ENCODE data around the gene COA4.
"Not testable (repeated sequence)": the region's sequence is repeated elsewhere in the genome, so short reads cannot be mapped to it uniquely, and the experiment has no call there.

COA4 gene

GRCh38 chr11:73893041-73893440 lies 16.4 kb upstream of the COA4 start:
- H3K27ac ChIP-seq (ENCODE audit: poor library complexity, severe bottlenecking), result no peak overlapping the region
- DNase-seq (ENCODE audit: low spot score), result no peak
- H3K4me3 ChIP-seq (ENCODE audit: severe bottlenecking), result no peak overlapping the region
- no peaks in the 10 kb centered on the region for H3K4me1 ChIP-seq (ENCODE audit: insufficient read depth, poor library complexity, severe bottlenecking)
- no peaks in the 10 kb centered on the region for H3K27me3 ChIP-seq (ENCODE audit: insufficient read depth, poor library complexity, severe bottlenecking)
- no peak for ATAC-seq (ENCODE audit: low read depth)
- no peaks in the 10 kb centered on the region for H3K9me3 ChIP-seq (ENCODE audit: severe bottlenecking)
- H3K36me3 ChIP-seq (ENCODE audit: low read depth), result peaks cover 49% of the 10 kb centered on the region
- no peak for TF ChIP-seq CTCF (IDR thresholded peaks at IDR 0.05; ENCODE audit: poor library complexity, severe bottlenecking)

- Histone ChIP-seq H3K4me3 (ENCODE audit: severe bottlenecking) (no peak overlapping the region), H3K36me3 (ENCODE audit: low read depth) (peaks cover 66% of the 10 kb centered on the region), H3K4me1 (ENCODE audit: insufficient read depth, poor library complexity, severe bottlenecking) (no peaks in the 10 kb centered on the region), H3K27me3 (ENCODE audit: insufficient read depth, poor library complexity, severe bottlenecking) (no peaks in the 10 kb centered on the region), H3K9me3 (ENCODE audit: severe bottlenecking) (no peaks in the 10 kb centered on the region), H3K27ac (ENCODE audit: poor library complexity, severe bottlenecking) (no peak overlapping the region)
- no peak for TF ChIP-seq CTCF (IDR thresholded peaks at IDR 0.05; ENCODE audit: poor library complexity, severe bottlenecking)
- DNase-seq (ENCODE audit: low spot score) (no peak), ATAC-seq (ENCODE audit: low read depth) (no peak)
Measured at GRCh38 chr11:73889536-73889935, 12.9 kb upstream of the COA4 start.

- no peak for TF ChIP-seq CTCF (IDR thresholded peaks at IDR 0.05; ENCODE audit: poor library complexity, severe bottlenecking)
- DNase-seq (ENCODE audit: low spot score), result no peak
Measured at GRCh38 chr11:73889019-73889418, 12.4 kb upstream of the COA4 start.

GRCh38 chr11:73888244-73888643 lies 11.6 kb upstream of the COA4 start:
- Histone ChIP-seq H3K4me3 (ENCODE audit: severe bottlenecking) (no peak overlapping the region), H3K9me3 (ENCODE audit: severe bottlenecking) (no peaks in the 10 kb centered on the region), H3K27me3 (ENCODE audit: insufficient read depth, poor library complexity, severe bottlenecking) (no peaks in the 10 kb centered on the region), H3K36me3 (ENCODE audit: low read depth) (peaks cover 67% of the 10 kb centered on the region), H3K4me1 (ENCODE audit: insufficient read depth, poor library complexity, severe bottlenecking) (no peaks in the 10 kb centered on the region), H3K27ac (ENCODE audit: poor library complexity, severe bottlenecking) (no peak overlapping the region)
- no peak for DNase-seq (ENCODE audit: low spot score)
- no peak for ATAC-seq (ENCODE audit: low read depth)
- no peak for TF ChIP-seq CTCF (IDR thresholded peaks at IDR 0.05; ENCODE audit: poor library complexity, severe bottlenecking)

More at GRCh38 chr11:73889019-73889418, 12.4 kb upstream of the COA4 start:
- Histone ChIP-seq H3K36me3 (ENCODE audit: low read depth) (peaks cover 67% of the 10 kb centered on the region), H3K9me3 (ENCODE audit: severe bottlenecking) (no peaks in the 10 kb centered on the region), H3K4me1 (ENCODE audit: insufficient read depth, poor library complexity, severe bottlenecking) (no peaks in the 10 kb centered on the region), H3K27ac (ENCODE audit: poor library complexity, severe bottlenecking) (no peak overlapping the region), H3K4me3 (ENCODE audit: severe bottlenecking) (no peak overlapping the region), H3K27me3 (ENCODE audit: insufficient read depth, poor library complexity, severe bottlenecking) (no peaks in the 10 kb centered on the region)
- peak; percentile 50 for ATAC-seq (ENCODE audit: low read depth)

- Histone ChIP-seq H3K4me3 (ENCODE audit: severe bottlenecking) (no peak overlapping the region), H3K4me1 (ENCODE audit: insufficient read depth, poor library complexity, severe bottlenecking) (no peaks in the 10 kb centered on the region), H3K27ac (ENCODE audit: poor library complexity, severe bottlenecking) (no peak overlapping the region), H3K27me3 (ENCODE audit: insufficient read depth, poor library complexity, severe bottlenecking) (no peaks in the 10 kb centered on the region), H3K36me3 (ENCODE audit: low read depth) (peaks cover 43% of the 10 kb centered on the region), H3K9me3 (ENCODE audit: severe bottlenecking) (no peaks in the 10 kb centered on the region)
- DNase-seq (ENCODE audit: low spot score), result no peak
- TF ChIP-seq CTCF (IDR thresholded peaks at IDR 0.05; ENCODE audit: poor library complexity, severe bottlenecking), result no peak
- no peak for ATAC-seq (ENCODE audit: low read depth)
Measured at GRCh38 chr11:73883856-73884255, 7.2 kb upstream of the COA4 start.

- not testable (repeated sequence) for ATAC-seq (ENCODE audit: low read depth); H3K27ac ChIP-seq (ENCODE audit: poor library complexity, severe bottlenecking); H3K27me3 ChIP-seq (ENCODE audit: insufficient read depth, poor library complexity, severe bottlenecking); H3K4me1 ChIP-seq (ENCODE audit: insufficient read depth, poor library complexity, severe bottlenecking); DNase-seq (ENCODE audit: low spot score); H3K9me3 ChIP-seq (ENCODE audit: severe bottlenecking); H3K4me3 ChIP-seq (ENCODE audit: severe bottlenecking)
- H3K36me3 ChIP-seq (ENCODE audit: low read depth), result peaks cover 26% of the 10 kb centered on the region
Measured at GRCh38 chr11:73880449-73880848, 3.8 kb upstream of the COA4 start.

Measured in RWPE2 (cell line).